Prostate gland (tissue), 2 donors: ENCODE measurements around the gene TMEM123.
"Not testable (repeated sequence)": the region's sequence is repeated elsewhere in the genome, so short reads cannot be mapped to it uniquely, and the experiment has no call there.

Source experiments
- CTCF ChIP-seq, 4 experiments: fragments of 200-600 bp in 2 of 4; fragments of 450-650 bp in 2 of 4; sonication (generic) in 2 of 4; IDR thresholded peaks; 1 replicate in 3 of 4; 2 replicates in 1 of 4; pipeline ENCODE4 v1.5.1; 2016 to 2019; ENCODE audit warnings: antibody characterized with exemption in 4 of 4, mild to moderate bottlenecking in 2 of 4, moderate library complexity in 2 of 4
- POLR2A ChIP-seq: fragments of 450-650 bp; IDR thresholded peaks from one replicate; pipeline ENCODE4 v1.6.1; 2016; ENCODE audit warnings: antibody characterized with exemption, mild to moderate bottlenecking
- POLR2AphosphoS5 ChIP-seq: sonication (generic); formaldehyde crosslinking; IDR thresholded peaks from one replicate; pipeline ENCODE4 v1.6.1; 2017; ENCODE audit warnings: antibody characterized with exemption

- TF ChIP-seq CTCF (IDR thresholded peaks at IDR 0.05); POLR2A; POLR2AphosphoS5: not testable (repeated sequence)
These were observed 8.4 kb downstream of the TMEM123 start for GRCh38 chr11:102444142-102444541.
